Duodenal mucosa (tissue), 2 donors: Measurements from ENCODE around the gene TXNL4A.

Experiments used
- H3K27ac ChIP-seq: one replicate; pipeline ENCODE4 v1.7.0; 2013; ENCODE audit warnings: low read depth, low read length
- H3K27me3 ChIP-seq, 2 donors: one replicate each; pipeline ENCODE4 v1.7.0; 2013; ENCODE audit warnings: low read length in 2 of 2, control low read depth in 1 of 2; ENCODE audit not compliant: insufficient read depth in 2 of 2, control insufficient read depth in 1 of 2
- H3K36me3 ChIP-seq, 2 donors: one replicate each; pipeline ENCODE4 v1.7.0; 2013; ENCODE audit warnings: low read length in 2 of 2, control low read depth in 1 of 2; ENCODE audit not compliant: insufficient read depth in 2 of 2, control insufficient read depth in 1 of 2
- H3K4me1 ChIP-seq, 2 donors: one replicate each; pipeline ENCODE4 v1.7.0; 2013; ENCODE audit warnings: low read length in 2 of 2, control low read depth in 1 of 2; ENCODE audit not compliant: insufficient read depth in 2 of 2, control insufficient read depth in 1 of 2
- H3K4me3 ChIP-seq, 2 donors: one replicate each; pipeline ENCODE4 v1.7.0; 2013; ENCODE audit warnings: low read length in 2 of 2, low read depth in 1 of 2
- H3K9ac ChIP-seq, 2 donors: one replicate each; pipeline ENCODE4 v1.7.0; 2013; ENCODE audit warnings: low read length in 2 of 2, low read depth in 1 of 2
- H3K9me3 ChIP-seq, 2 donors: one replicate each; pipeline ENCODE4 v1.7.0; 2013; ENCODE audit warnings: low read length in 2 of 2, control low read depth in 1 of 2; ENCODE audit not compliant: control insufficient read depth in 1 of 2

Gene TXNL4A

GRCh38 chr18:79979843-79980242 lies 8.5 kb downstream of the TXNL4A start:
- Histone ChIP-seq H3K9ac (no peak overlapping the region), H3K9me3 (no peaks in the 10 kb centered on the region), H3K27me3 (no peaks in the 10 kb centered on the region), H3K36me3 (peaks cover 0 to 30% of the 10 kb centered on the region in 2 donors), H3K4me3 (no peak overlapping the region), H3K4me1 (peaks cover 0 to 13% of the 10 kb centered on the region in 2 donors), H3K27ac (no peak overlapping the region)

- Histone ChIP-seq H3K27ac (no peak overlapping the region), H3K36me3 (peaks cover 21 to 52% of the 10 kb centered on the region in 2 donors), H3K9me3 (no peaks in the 10 kb centered on the region), H3K9ac (no peak overlapping the region), H3K4me1 (no peaks in the 10 kb centered on the region), H3K27me3 (no peaks in the 10 kb centered on the region), H3K4me3 (no peak overlapping the region)
Measured at GRCh38 chr18:79975985-79976680, 12.2 kb downstream of the TXNL4A start.

GRCh38 chr18:79975043-79975442 lies 13.3 kb downstream of the TXNL4A start:
- H3K9ac ChIP-seq: no peak overlapping the region
- no peaks in the 10 kb centered on the region for H3K9me3 ChIP-seq
- H3K27ac ChIP-seq: no peak overlapping the region
- H3K4me1 ChIP-seq: no peaks in the 10 kb centered on the region
- peaks cover 21 to 57% of the 10 kb centered on the region in 2 donors for H3K36me3 ChIP-seq
- no peaks in the 10 kb centered on the region for H3K27me3 ChIP-seq
- H3K4me3 ChIP-seq: no peak overlapping the region

- Histone ChIP-seq H3K4me3 (no peak overlapping the region), H3K9ac (no peak overlapping the region), H3K4me1 (no peaks in the 10 kb centered on the region), H3K9me3 (no peaks in the 10 kb centered on the region), H3K36me3 (peaks cover 28 to 55% of the 10 kb centered on the region in 2 donors), H3K27me3 (no peaks in the 10 kb centered on the region), H3K27ac (no peak overlapping the region)
Measured at GRCh38 chr18:79974025-79974654, 14.2 kb downstream of the TXNL4A start.

- Histone ChIP-seq H3K4me3 (no peak overlapping the region), H3K9me3 (no peaks in the 10 kb centered on the region), H3K9ac (no peak overlapping the region), H3K27ac (no peak overlapping the region), H3K36me3 (peaks cover 28 to 55% of the 10 kb centered on the region in 2 donors), H3K27me3 (no peaks in the 10 kb centered on the region), H3K4me1 (no peaks in the 10 kb centered on the region)
Measured at GRCh38 chr18:79973517-79973916, 14.8 kb downstream of the TXNL4A start.

- H3K36me3 ChIP-seq: peaks cover 28 to 60% of the 10 kb centered on the region in 2 donors
- no peak overlapping the region for H3K27ac ChIP-seq
- H3K9me3 ChIP-seq: no peaks in the 10 kb centered on the region
- no peaks in the 10 kb centered on the region for H3K4me1 ChIP-seq
- no peak overlapping the region for H3K9ac ChIP-seq
- no peak overlapping the region for H3K4me3 ChIP-seq
- H3K27me3 ChIP-seq: no peaks in the 10 kb centered on the region
Measured at GRCh38 chr18:79972720-79973119, 15.6 kb downstream of the TXNL4A start.

- Histone ChIP-seq H3K27me3 (no peaks in the 10 kb centered on the region), H3K36me3 (peaks cover 28 to 61% of the 10 kb centered on the region in 2 donors), H3K4me1 (no peaks in the 10 kb centered on the region), H3K4me3 (no peak overlapping the region), H3K9ac (no peak overlapping the region), H3K9me3 (no peaks in the 10 kb centered on the region), H3K27ac (no peak overlapping the region)
Measured at GRCh38 chr18:79971986-79972385, 16.4 kb downstream of the TXNL4A start.

GRCh38 chr18:79971211-79971952 lies 17.0 kb downstream of the TXNL4A start:
- Histone ChIP-seq H3K4me1 (no peaks in the 10 kb centered on the region), H3K9me3 (no peaks in the 10 kb centered on the region), H3K27me3 (no peaks in the 10 kb centered on the region), H3K9ac (no peak overlapping the region), H3K36me3 (peaks cover 28 to 60% of the 10 kb centered on the region in 2 donors), H3K4me3 (no peak overlapping the region), H3K27ac (no peak overlapping the region)

- peaks cover 28 to 52% of the 10 kb centered on the region in 2 donors for H3K36me3 ChIP-seq
- H3K9ac ChIP-seq: no peak overlapping the region
- H3K27ac ChIP-seq: no peak overlapping the region
- no peak overlapping the region for H3K4me3 ChIP-seq
- H3K9me3 ChIP-seq: no peaks in the 10 kb centered on the region
- H3K4me1 ChIP-seq: peaks cover 1% of the 10 kb centered on the region in 2 donors
- H3K27me3 ChIP-seq: no peaks in the 10 kb centered on the region
Measured at GRCh38 chr18:79970419-79971133, 17.8 kb downstream of the TXNL4A start.
